HepG2 (cell line): ENCODE measurements around the gene FCN1. TPM values are rescaled to one million over a fixed set of nuclear protein-coding genes. Genes with fewer than 3 reads are reported as not detected.

Source experiments
- polyA plus RNA-seq, 8 experiments: library from polyadenylated mRNA; depleted of rRNA in 3 of 8; stranded (reverse) in 7 of 8; unstranded in 1 of 8; fragments of >200 nt; fragmentation: Illumina TruSeq in 4 of 8; extraction: Trizol in 4 of 8; gene quantifications; 2 replicates each; pipeline versions ENCODE4 v1.2.1 to v1.2.3, GENCODE V29; 2011 to 2016; ENCODE audit warnings: low read depth in 4 of 8, missing spikeins in 1 of 8, mixed read lengths in 1 of 8; ENCODE audit not compliant: insufficient read depth in 1 of 8
- small RNA-seq, 3 experiments: library from RNA; depleted of rRNA; stranded (forward); fragments of <200 nt; gene quantifications; one replicate each; pipeline ENCODE3, GENCODE V24; 2012; ENCODE audit warnings: low read depth in 2 of 3, low replicate concordance in 1 of 3; ENCODE audit not compliant: insufficient read length in 3 of 3, insufficient read depth in 2 of 3
- total RNA-seq, 5 experiments: library from RNA; depleted of rRNA; stranded (reverse); fragments of >200 nt; fragmentation: Illumina TruSeq; extraction: Trizol; gene quantifications; 2 replicates each; pipeline ENCODE4 v1.2.3, GENCODE V29; 2016; ENCODE audit warnings: low read depth in 1 of 5

FCN1 gene
- total and polyA plus RNA-seq, 2 of the 13 experiments (the other 11 are each of a cell fraction or from before 2014, with no cell fraction given) = not detected

Small RNAs within 50 kb of the gene (small RNA-seq; reads per million reads assigned to genes)
- 0 reads per million in 3 experiments for gene AL603650.1

Other genes starting within 250 kb of the FCN1 start
- not detected in 2 replicates for gene FCN2, start 37.1 kb downstream of the FCN1 start, total RNA-seq (2016; rRNA removed; fragmentation: Illumina TruSeq; extraction: Trizol)
- not detected in 2 replicates for gene FCN2, start 37.1 kb downstream of the FCN1 start, polyA plus RNA-seq (2011; rRNA removed)
- gene OLFM1, start 169.8 kb upstream of the FCN1 start, total RNA-seq (2016; rRNA removed; fragmentation: Illumina TruSeq; extraction: Trizol) = not detected in 2 replicates
- 0.03 TPM in 1 of 2 replicates, not detected in the other for gene OLFM1, start 169.8 kb upstream of the FCN1 start, polyA plus RNA-seq (2011; rRNA removed)